ENCODE results near the gene KCTD14.

- no peak for TF ChIP-seq CTCF (IDR thresholded peaks at IDR 0.05)
- TF ChIP-seq POLR2AphosphoS5 (IDR thresholded peaks at IDR 0.05): peak; percentile 6
- no peak for TF ChIP-seq POLR2A (IDR thresholded peaks at IDR 0.05)
Measured at GRCh38 chr11:78030429-78031325, 7.6 kb upstream of the KCTD14 start.
